Muscle layer of colon (tissue), 2 donors: Measurements from ENCODE around the gene VPS54.
"Not testable (repeated sequence)": the region's sequence is repeated elsewhere in the genome, so short reads cannot be mapped to it uniquely, and the experiment has no call there.

Experiments
- H3K27ac ChIP-seq: one replicate; pipeline ENCODE4 v1.7.0; 2013; ENCODE audit warnings: low read depth, mild to moderate bottlenecking, low read length, moderate library complexity
- H3K27me3 ChIP-seq, 2 donors: one replicate each; pipeline ENCODE4 v1.7.0; 2013; ENCODE audit warnings: low read length in 2 of 2, mild to moderate bottlenecking in 2 of 2; ENCODE audit not compliant: insufficient read depth in 2 of 2, control insufficient read depth in 1 of 2
- H3K36me3 ChIP-seq: one replicate; pipeline ENCODE4 v1.7.0; 2013; ENCODE audit warnings: mild to moderate bottlenecking, low read length; ENCODE audit not compliant: insufficient read depth
- H3K4me1 ChIP-seq: one replicate; pipeline ENCODE4 v1.7.0; 2013; ENCODE audit warnings: mild to moderate bottlenecking, low read length; ENCODE audit not compliant: insufficient read depth
- H3K4me3 ChIP-seq, 2 donors: one replicate each; pipeline ENCODE4 v1.7.0; 2013; ENCODE audit warnings: low read length in 2 of 2, low read depth in 1 of 2, mild to moderate bottlenecking in 1 of 2, moderate library complexity in 1 of 2
- H3K9ac ChIP-seq: one replicate; pipeline ENCODE4 v1.7.0; 2013; ENCODE audit warnings: low read length
- H3K9me3 ChIP-seq: one replicate; pipeline ENCODE4 v1.7.0; 2013; ENCODE audit warnings: mild to moderate bottlenecking, low read length
- donor health status: abdominal sarcoma.
- donor health status: Adenocarcinoma of cecum.

VPS54 gene

GRCh38 chr2:63858291-63858690 is 160.9 kb downstream of the VPS54 start:
- Histone ChIP-seq H3K36me3 (peaks cover 11% of the 10 kb centered on the region), H3K9ac (no peak overlapping the region), H3K4me3 (no peak overlapping the region), H3K27me3 (no peaks in the 10 kb centered on the region), H3K27ac (no peak overlapping the region), H3K9me3 (no peaks in the 10 kb centered on the region), H3K4me1 (peaks cover 17% of the 10 kb centered on the region)

GRCh38 chr2:63856303-63856603 is 163.0 kb downstream of the VPS54 start:
- H3K4me3 ChIP-seq: no peak overlapping the region
- H3K27me3 ChIP-seq: no peaks in the 10 kb centered on the region
- H3K4me1 ChIP-seq: peaks cover 11% of the 10 kb centered on the region
- no peak overlapping the region for H3K9ac ChIP-seq
- H3K9me3 ChIP-seq: no peaks in the 10 kb centered on the region
- H3K27ac ChIP-seq: no peak overlapping the region
- H3K36me3 ChIP-seq: peaks cover 11% of the 10 kb centered on the region

- H3K27me3 ChIP-seq: no peaks in the 10 kb centered on the region
- H3K9me3 ChIP-seq: no peaks in the 10 kb centered on the region
- H3K4me1 ChIP-seq: peaks cover 16% of the 10 kb centered on the region
- H3K27ac ChIP-seq: no peak overlapping the region
- H3K9ac ChIP-seq: no peak overlapping the region
- H3K36me3 ChIP-seq: peaks cover 11% of the 10 kb centered on the region
- H3K4me3 ChIP-seq: no peak overlapping the region
Measured at GRCh38 chr2:63855418-63856302, 163.6 kb downstream of the VPS54 start.

GRCh38 chr2:63853527-63854310 is 165.5 kb downstream of the VPS54 start:
- no peak overlapping the region for H3K4me3 ChIP-seq
- H3K27me3 ChIP-seq: no peaks in the 10 kb centered on the region
- peaks cover 26% of the 10 kb centered on the region for H3K4me1 ChIP-seq
- H3K27ac ChIP-seq: no peak overlapping the region
- H3K36me3 ChIP-seq: peaks cover 11% of the 10 kb centered on the region
- H3K9me3 ChIP-seq: no peaks in the 10 kb centered on the region
- no peak overlapping the region for H3K9ac ChIP-seq

GRCh38 chr2:63851691-63852311 is 167.4 kb downstream of the VPS54 start:
- Histone ChIP-seq H3K27me3 (no peaks in the 10 kb centered on the region), H3K9ac (no peak overlapping the region), H3K27ac (no peak overlapping the region), H3K9me3 (no peaks in the 10 kb centered on the region), H3K4me3 (no peak overlapping the region), H3K36me3 (no peaks in the 10 kb centered on the region), H3K4me1 (peaks cover 29% of the 10 kb centered on the region)

- H3K36me3 ChIP-seq: no peaks in the 10 kb centered on the region
- H3K9ac ChIP-seq: no peak overlapping the region
- H3K27me3 ChIP-seq: no peaks in the 10 kb centered on the region
- peaks cover 36% of the 10 kb centered on the region for H3K4me1 ChIP-seq
- no peak overlapping the region for H3K27ac ChIP-seq
- no peak overlapping the region for H3K4me3 ChIP-seq
- H3K9me3 ChIP-seq: no peaks in the 10 kb centered on the region
Measured at GRCh38 chr2:63850649-63851048, 168.6 kb downstream of the VPS54 start.

GRCh38 chr2:63850204-63850571 is 169.0 kb downstream of the VPS54 start:
- Histone ChIP-seq H3K27me3 (no peaks in the 10 kb centered on the region), H3K9me3 (no peaks in the 10 kb centered on the region), H3K27ac (no peak overlapping the region), H3K4me1 (peaks cover 36% of the 10 kb centered on the region), H3K36me3 (no peaks in the 10 kb centered on the region), H3K9ac (no peak overlapping the region), H3K4me3 (no peak overlapping the region)

GRCh38 chr2:63849381-63850203 is 169.6 kb downstream of the VPS54 start:
- Histone ChIP-seq H3K27me3 (no peaks in the 10 kb centered on the region), H3K36me3 (no peaks in the 10 kb centered on the region), H3K27ac (no peak overlapping the region), H3K4me1 (peaks cover 34% of the 10 kb centered on the region), H3K9me3 (no peaks in the 10 kb centered on the region), H3K4me3 (no peak overlapping the region), H3K9ac (no peak overlapping the region)

GRCh38 chr2:63847571-63847970 is 171.7 kb downstream of the VPS54 start:
- peaks cover 34% of the 10 kb centered on the region for H3K4me1 ChIP-seq
- H3K36me3 ChIP-seq, H3K9ac ChIP-seq, H3K27ac ChIP-seq, H3K4me3 ChIP-seq, H3K9me3 ChIP-seq, H3K27me3 ChIP-seq: not testable (repeated sequence)

GRCh38 chr2:63846487-63846886 is 172.7 kb downstream of the VPS54 start:
- H3K27ac ChIP-seq: no peak overlapping the region
- no peaks in the 10 kb centered on the region for H3K9me3 ChIP-seq
- H3K4me3 ChIP-seq: no peak overlapping the region
- no peaks in the 10 kb centered on the region for H3K27me3 ChIP-seq
- H3K4me1 ChIP-seq: peaks cover 34% of the 10 kb centered on the region
- no peak overlapping the region for H3K9ac ChIP-seq
- no peaks in the 10 kb centered on the region for H3K36me3 ChIP-seq

- Histone ChIP-seq H3K36me3 (no peaks in the 10 kb centered on the region), H3K27ac (no peak overlapping the region), H3K9ac (no peak overlapping the region), H3K27me3 (no peaks in the 10 kb centered on the region), H3K4me3 (no peak overlapping the region), H3K9me3 (no peaks in the 10 kb centered on the region), H3K4me1 (peaks cover 31% of the 10 kb centered on the region)
Measured at GRCh38 chr2:63845866-63846265, 173.4 kb downstream of the VPS54 start.
